T-helper 2 cell (primary cell): Measurements from ENCODE around the gene SLC6A20.
A peak's percentile ranks its signal among the peaks of the same experiment; 100 is the strongest.

Experiments
- DNase-seq, 5 experiments: peaks; one replicate each; pipeline versions ENCODE4 v3.0.0 to v3.0.0-alpha.2; 2012 to 2022
- total RNA-seq, 2 donors: gene quantifications; one replicate each; lab custom pipeline; 2026; lab: John Stamatoyannopoulos, UW

SLC6A20 gene
- 0 reads per million in 2 donors for total RNA-seq

- DNase-seq = no peak
These were observed at the start of gene SLC6A20 for GRCh38 chr3:45795882-45796765. Gene SLC6A20 (minus strand): TSS chr3:45796536. CDS start chr3:45796419, 117 bp downstream.

DNA sequence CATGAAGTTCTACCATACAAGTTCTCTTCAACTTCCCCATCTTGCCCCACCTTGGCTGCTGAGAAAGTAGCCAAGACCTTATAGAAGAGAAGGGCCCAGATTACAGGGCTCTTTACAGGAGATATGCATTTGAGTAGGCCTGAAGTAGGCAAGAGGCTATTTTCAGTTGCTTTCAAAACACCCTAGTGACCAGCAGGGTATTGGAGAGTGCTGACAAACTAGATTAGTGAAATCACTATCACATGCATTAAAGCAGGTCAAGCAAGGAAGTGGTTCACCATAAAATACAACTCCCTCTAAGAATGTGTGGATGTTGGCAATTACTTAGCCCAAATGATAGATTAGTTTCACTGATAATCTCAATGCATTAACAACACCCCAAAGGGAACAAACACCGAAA is 48.3 kb upstream of the SLC6A20 start:
- no peak for DNase-seq

DNA sequence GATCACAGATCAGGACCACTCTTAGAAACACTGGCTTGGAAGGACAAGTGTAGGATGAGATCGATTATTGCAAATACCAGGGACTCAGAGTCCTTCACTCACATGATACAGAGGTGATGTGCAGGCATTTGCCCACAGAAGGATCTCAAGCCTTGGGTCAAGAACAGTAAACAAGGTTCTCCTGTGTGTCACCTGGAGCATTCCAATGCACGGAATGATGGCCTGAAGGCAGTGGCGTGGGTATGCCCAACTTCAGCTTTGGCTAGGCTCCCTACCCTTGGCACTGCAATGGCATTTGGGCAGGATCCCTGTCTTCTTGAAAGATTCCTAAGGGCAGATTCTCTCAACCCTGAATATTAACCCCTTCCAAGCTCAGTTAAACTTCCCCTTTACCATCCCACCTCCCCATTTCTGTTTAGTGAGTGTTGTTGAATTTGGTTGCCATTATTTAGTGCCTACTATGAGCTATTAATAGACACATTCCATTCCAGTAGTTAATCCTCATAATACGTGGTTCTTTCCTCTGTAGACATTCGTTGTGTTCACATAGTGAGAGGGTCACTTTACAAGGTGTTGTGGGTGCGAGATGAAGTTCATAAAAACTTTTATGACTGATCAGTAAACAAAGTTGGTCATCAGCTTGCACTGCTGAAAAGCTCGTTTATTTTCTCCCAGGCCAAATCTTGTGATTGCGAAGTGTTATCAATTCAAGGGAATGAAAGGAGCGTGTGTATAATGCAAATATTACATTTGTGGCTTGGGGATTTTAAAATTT is 46.7 kb upstream of the SLC6A20 start:
- no peak for DNase-seq

DNA sequence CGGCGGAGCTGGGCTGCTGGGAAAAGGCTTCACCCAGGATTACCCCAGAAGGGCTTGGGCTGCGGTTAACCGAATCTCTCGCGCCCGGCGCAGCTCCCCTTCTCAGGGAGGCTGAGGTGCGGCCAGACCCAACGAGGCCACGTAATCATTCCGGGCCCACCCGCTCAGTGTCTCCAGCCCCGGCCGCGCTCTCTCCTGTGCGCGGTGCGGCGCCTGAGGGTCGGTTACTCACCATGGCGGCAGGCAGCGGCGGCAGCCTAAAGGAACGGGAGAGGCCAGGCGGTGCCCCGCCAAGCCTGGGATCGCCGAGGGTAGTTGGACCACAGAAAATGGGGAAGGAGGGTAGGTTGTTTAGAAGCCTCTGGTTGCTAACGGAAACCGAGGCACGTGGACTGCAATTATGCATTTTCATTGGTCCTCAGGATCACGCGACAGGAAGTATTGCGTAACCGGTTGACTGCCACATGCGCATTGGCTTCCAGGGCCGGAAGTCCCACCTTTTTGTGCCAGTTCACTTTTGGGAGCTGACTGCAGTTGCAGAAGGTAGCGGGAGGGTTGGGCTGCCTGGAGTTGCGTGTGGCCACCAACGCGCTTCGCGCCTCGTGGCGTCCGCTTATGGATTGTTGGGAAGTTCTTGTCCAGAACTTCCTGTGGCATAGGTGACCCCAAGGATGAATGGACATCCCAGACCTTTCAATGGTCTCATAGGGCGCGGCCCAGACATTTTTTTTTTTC is 45.6 kb upstream of the SLC6A20 start, which contains the start of gene LZTFL1:
Gene LZTFL1 (minus strand): TSS at position 363 of the 735 bp plus-strand sequence. CDS start 128 bp downstream, at position 235.
- peak; percentile 46 to 93 (median 79) for DNase-seq

- DNase-seq = peak in 1 of 5 experiments; percentile 52
These were observed 45.1 kb upstream of the SLC6A20 start for GRCh38 chr3:45841420-45841756.

DNA sequence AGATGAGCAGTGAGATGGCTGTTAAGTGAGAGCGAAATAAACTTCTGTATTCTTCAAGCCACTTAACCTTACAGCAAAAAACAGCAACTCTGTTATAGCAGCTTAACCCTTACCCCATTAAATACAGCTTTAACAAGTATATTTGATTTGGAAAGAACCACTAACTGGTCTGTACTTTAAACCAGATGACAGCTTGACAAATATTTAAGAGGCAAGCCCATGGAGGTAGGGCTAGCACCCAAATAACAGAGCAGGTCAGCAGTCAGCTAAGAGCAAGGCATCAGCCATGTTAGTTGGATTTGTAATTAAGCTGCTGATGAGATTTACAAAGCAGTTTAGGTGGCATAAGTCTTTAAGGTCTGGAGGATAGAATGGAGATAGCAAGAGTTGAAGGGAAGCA is 42.1 kb upstream of the SLC6A20 start:
- DNase-seq = no peak

DNA sequence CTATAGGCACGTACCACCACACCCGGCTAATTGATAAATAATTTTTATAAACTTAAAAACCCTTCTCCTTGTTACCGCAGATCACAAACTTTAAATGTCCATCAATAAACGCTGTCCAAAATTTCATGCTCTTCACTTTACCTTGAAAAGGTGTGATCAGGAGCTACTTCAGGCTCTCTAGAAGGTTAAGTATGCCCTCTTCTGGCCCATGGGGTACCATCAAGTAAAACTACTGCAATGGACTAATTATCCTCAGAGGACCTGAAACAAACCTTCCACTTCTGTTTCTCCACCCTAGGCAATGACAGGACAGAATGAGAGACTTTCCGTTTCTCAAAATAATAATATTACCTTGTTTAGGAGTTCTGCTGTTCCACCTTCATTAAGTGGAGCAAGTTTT is 36.4 kb upstream of the SLC6A20 start:
- DNase-seq = peak in 1 of 5 experiments; percentile 7

- DNase-seq = no peak
These were observed 33.8 kb upstream of the SLC6A20 start for GRCh38 chr3:45830121-45830520.

DNA sequence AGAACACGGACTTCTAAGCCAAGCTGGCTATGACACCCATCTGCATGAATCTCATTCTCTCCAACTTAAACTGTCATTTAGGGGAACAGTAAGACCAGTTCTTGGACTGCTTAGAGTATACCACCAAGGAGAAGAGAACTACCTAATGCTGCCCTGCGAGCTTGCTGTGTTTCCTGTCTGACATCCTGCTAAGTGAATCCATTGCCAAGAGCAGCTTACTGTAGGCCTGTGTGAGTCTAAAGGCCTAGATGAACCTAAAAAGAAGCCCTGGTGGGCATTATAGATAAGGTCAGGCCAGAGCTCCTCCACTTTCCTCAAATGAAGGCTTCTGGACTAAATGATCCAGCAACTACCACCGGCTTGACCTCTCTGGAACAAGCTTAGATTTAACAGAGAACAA is 30.6 kb upstream of the SLC6A20 start:
- DNase-seq = no peak

- DNase-seq = no peak
These were observed 30.0 kb upstream of the SLC6A20 start for GRCh38 chr3:45826321-45826720.

DNA sequence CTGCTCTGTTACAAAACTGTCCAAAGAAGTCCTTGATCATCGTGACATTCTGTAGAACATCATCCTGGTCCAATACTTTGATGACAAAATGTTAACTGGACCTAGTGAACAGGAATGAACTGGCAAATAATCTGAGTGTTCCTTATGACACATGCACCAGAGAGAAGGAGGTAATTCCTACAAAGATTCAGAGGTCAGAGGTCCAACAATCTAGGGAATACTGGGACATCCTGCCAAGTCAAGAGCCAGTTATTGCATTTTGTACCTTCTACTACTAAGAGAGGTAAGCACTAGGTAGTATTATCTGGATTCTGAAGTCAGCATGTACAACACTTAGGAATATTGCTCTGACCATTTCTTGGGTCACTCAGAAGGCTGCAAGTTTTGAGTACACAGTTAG is 24.8 kb upstream of the SLC6A20 start:
- no peak for DNase-seq

DNA sequence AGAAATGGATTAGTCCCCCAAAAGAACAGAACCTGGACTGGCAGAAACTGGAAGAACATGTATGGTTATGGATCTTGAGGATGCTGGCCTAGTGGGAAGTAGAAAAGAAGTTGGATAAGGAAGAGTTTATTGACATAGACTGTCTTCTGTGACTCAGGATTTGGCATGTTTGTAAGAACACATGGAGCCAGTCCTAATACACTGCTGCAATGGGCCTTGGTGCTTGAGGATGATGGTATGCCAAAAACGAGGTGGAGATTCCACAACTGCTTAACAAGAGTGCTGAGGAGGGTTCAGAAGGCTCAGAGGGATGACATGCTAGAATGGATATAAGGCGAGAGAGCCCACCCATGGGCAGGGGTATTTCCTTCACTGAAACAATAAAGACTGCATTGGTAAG is 23.2 kb upstream of the SLC6A20 start:
- DNase-seq = no peak

GRCh38 chr3:45817831-45818522 is 21.6 kb upstream of the SLC6A20 start:
- DNase-seq = no peak

DNA sequence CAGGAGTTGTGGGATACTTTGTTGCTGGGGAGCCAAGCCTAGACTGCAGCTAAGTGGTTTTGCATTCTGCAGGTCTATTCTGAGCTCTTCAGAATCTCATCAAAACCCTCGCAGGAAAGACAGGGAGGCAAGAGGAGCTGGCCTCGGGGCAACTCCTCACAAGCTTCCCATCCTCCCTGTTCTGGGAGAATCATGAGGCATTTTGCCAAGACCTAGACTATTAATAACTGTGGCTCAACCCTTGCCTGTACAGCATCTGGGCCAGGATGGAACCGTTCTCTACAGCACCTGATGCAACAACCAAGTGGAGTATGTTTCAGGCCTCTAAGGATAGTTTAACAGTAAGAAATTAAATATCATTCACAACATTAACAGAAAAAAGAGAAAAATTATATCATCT is 20.2 kb upstream of the SLC6A20 start:
- DNase-seq = no peak

GRCh38 chr3:45814322-45814721 is 18.0 kb upstream of the SLC6A20 start:
- DNase-seq = no peak

DNA sequence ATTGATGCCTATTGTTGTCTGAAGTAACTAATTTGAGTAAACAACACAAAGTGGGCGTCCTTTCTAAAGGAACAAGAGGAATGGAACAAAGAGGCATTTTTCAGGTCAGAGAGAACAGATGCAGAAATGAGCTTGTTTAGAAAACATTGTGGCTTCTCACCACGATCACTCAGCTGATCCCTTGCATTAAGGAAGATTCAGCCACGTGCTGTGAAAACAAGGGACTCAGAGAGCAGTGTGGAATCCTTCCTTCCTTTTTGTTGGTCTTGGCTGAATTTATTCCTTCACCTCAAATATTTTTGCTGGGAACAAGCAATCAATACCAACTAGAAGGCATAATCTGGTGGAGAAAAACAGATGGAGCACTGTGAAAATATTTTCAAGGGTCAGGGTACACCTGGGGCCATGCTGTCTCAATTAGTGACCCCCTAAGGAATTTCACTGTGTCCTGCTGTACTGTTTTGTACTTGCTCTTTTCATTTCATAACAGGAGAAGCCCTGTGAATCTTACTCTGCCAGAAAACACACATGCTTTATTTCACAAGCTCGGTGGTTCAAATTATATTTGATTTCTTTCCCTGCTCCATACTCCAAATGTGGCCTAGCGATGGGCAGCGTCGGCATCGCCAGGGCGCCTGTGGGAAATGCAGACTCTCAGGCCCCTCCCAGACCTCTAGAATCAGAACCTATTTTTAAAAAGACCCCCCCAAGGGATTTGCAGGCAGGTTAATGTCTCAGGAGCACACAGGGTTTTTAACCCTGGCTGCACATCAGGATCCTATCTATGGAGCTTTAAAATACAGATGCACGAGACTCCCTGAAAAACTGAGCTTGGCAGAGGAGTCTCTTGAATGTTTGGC is 11.6 kb upstream of the SLC6A20 start:
- DNase-seq = no peak

DNA sequence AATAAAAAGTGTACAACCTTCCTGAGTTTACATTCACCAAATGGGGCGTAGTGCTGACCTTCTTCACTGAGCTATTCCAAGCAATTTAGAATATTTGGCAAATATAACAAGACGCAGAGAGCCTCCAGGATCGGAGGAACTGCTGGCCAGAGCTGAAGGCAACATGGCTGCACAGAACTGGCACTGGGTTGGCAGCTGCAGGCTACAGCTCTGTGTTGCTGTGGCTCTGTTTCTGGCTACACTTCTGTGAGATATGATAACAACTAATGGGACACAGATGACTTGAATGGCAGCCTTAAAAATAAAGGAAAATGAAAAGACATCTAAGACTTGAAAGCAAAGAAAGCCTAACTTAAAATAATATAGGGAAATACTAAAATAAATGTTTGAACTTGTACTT is 10.8 kb upstream of the SLC6A20 start:
- no peak for DNase-seq

GRCh38 chr3:45806072-45806471 is 9.7 kb upstream of the SLC6A20 start:
- no peak for DNase-seq

DNA sequence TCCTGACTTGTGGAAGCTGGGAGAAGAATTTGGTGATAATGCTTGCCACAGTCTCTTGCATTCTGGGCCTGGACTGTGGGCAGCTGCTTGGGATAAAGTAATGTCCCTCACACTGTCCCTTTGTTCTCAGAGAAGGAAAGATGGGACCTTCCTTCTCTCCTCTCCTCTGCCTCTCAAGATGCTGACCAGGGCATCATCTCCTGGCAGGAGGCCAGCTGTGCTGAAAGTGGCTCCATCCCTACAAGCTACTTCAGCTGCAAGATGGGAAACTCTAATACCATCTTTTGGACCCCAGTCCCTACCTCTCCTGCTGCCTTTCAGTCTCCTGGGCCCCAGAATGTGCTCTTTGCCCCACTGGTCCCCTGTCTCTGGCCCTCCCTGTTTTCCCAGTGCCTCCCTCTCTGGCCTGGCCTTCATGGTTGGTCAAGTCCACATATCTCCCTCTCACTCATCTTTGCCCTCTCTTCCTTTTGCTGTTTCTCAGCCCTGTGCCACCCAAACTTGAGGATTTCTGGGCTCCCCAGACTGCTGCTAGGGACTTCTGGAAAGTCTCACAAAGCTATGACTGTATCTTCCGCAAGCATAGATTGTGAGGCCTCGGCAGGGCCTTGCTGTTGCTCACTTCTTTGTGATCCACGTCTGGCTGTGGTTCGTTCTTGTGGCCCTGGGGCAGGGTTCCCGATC is 7.1 kb upstream of the SLC6A20 start:
- DNase-seq = no peak

GRCh38 chr3:45802146-45802545 is 5.8 kb upstream of the SLC6A20 start:
- no peak for DNase-seq

DNA sequence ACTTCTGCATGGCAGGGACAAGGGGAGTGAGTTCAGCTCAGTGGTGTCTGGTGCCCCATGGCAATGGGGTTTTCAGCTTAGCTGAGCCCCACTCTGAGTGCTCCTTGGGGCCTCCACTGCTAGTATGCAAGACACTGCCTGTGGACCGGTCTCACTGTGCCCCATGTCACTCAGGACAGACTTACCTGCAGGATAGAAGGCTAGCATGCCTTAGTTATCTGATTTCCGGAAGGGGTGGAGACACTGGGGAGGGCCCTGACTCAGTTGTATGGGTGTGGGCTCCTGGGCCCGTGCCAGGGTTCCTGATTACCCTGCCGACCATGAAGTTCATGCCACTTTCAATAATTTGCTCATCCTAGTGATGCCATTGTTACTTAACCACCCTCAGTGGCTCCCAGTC is 4.3 kb upstream of the SLC6A20 start:
- no peak for DNase-seq
